ENCODE measurements around the gene ATP13A5. TPM values are rescaled to one million over a fixed set of nuclear protein-coding genes. Genes with fewer than 3 reads are reported as not detected.

ATP13A5 gene
- total and polyA plus RNA-seq, 2 experiments from 2014 or later = not detected

- Histone ChIP-seq H4K20me1 (replicated peaks; ENCODE audit: insufficient read depth) (no peaks in the 10 kb centered on the region), H3K36me3 (ENCODE audit: insufficient read depth) (no peaks in the 10 kb centered on the region), H3K79me2 (replicated peaks; ENCODE audit: insufficient read depth) (no peaks in the 10 kb centered on the region), H3F3A (replicated peaks; ENCODE audit: low read depth) (no peaks in the 10 kb centered on the region), H3K4me2 (peak overlapping the region; percentile 40), H2AFZ (peak overlapping the region; percentile 73; the same call in 1 of the 2 replicates), H3K9me2 (ENCODE audit: insufficient read depth) (no peaks in the 10 kb centered on the region), H3K27ac (ENCODE audit: low read depth) (peak overlapping the region; percentile 17; the same call in 1 of the 2 replicates), H3K27me3 (ENCODE audit: insufficient read depth) (no peaks in the 10 kb centered on the region), H3K4me3 (0 out of 2 replicates have a peak overlapping the region, but pooled peaks have one; percentile 8), H3K4me1 (ENCODE audit: insufficient read depth) (peaks cover 49% of the 10 kb centered on the region)
- no peak for TF ChIP-seq STAT1 (IDR thresholded peaks at IDR 0.05; ENCODE audit: unreplicated experiment)
- no peak for TF ChIP-seq CTCF (conservative IDR thresholded peaks at IDR 0.05; ENCODE audit: low read depth in 2 of 2)
- no peak for TF ChIP-seq NANOG (IDR thresholded peaks at IDR 0.05; ENCODE audit: borderline replicate concordance)
- no peak for TF ChIP-seq JUNB (IDR thresholded peaks at IDR 0.05; ENCODE audit: unreplicated experiment)
- TF ChIP-seq, protein P1, sequence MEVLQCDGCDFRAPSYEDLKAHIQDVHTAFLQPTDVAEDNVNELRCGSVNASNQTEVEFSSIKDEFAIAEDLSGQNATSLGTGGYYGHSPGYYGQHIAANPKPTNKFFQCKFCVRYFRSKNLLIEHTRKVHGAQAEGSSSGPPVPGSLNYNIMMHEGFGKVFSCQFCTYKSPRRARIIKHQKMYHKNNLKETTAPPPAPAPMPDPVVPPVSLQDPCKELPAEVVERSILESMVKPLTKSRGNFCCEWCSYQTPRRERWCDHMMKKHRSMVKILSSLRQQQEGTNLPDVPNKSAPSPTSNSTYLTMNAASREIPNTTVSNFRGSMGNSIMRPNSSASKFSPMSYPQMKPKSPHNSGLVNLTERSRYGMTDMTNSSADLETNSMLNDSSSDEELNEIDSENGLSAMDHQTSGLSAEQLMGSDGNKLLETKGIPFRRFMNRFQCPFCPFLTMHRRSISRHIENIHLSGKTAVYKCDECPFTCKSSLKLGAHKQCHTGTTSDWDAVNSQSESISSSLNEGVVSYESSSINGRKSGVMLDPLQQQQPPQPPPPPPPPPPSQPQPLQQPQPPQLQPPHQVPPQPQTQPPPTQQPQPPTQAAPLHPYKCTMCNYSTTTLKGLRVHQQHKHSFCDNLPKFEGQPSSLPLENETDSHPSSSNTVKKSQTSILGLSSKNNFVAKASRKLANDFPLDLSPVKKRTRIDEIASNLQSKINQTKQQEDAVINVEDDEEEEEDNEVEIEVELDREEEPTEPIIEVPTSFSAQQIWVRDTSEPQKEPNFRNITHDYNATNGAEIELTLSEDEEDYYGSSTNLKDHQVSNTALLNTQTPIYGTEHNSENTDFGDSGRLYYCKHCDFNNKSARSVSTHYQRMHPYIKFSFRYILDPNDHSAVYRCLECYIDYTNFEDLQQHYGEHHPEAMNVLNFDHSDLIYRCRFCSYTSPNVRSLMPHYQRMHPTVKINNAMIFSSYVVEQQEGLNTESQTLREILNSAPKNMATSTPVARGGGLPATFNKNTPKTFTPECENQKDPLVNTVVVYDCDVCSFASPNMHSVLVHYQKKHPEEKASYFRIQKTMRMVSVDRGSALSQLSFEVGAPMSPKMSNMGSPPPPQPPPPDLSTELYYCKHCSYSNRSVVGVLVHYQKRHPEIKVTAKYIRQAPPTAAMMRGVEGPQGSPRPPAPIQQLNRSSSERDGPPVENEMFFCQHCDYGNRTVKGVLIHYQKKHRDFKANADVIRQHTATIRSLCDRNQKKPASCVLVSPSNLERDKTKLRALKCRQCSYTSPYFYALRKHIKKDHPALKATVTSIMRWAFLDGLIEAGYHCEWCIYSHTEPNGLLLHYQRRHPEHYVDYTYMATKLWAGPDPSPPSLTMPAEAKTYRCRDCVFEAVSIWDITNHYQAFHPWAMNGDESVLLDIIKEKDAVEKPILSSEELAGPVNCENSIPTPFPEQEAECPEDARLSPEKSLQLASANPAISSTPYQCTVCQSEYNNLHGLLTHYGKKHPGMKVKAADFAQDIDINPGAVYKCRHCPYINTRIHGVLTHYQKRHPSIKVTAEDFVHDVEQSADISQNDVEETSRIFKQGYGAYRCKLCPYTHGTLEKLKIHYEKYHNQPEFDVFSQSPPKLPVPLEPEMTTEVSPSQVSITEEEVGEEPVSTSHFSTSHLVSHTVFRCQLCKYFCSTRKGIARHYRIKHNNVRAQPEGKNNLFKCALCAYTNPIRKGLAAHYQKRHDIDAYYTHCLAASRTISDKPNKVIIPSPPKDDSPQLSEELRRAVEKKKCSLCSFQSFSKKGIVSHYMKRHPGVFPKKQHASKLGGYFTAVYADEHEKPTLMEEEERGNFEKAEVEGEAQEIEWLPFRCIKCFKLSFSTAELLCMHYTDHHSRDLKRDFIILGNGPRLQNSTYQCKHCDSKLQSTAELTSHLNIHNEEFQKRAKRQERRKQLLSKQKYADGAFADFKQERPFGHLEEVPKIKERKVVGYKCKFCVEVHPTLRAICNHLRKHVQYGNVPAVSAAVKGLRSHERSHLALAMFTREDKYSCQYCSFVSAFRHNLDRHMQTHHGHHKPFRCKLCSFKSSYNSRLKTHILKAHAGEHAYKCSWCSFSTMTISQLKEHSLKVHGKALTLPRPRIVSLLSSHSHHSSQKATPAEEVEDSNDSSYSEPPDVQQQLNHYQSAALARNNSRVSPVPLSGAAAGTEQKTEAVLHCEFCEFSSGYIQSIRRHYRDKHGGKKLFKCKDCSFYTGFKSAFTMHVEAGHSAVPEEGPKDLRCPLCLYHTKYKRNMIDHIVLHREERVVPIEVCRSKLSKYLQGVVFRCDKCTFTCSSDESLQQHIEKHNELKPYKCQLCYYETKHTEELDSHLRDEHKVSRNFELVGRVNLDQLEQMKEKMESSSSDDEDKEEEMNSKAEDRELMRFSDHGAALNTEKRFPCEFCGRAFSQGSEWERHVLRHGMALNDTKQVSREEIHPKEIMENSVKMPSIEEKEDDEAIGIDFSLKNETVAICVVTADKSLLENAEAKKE (CRISPR knock-in tag; IDR thresholded peaks at IDR 0.05) = no peak
- no peak for TF ChIP-seq ZNF114 (CRISPR knock-in tag; IDR thresholded peaks at IDR 0.05)
- TF ChIP-seq, protein P2, sequence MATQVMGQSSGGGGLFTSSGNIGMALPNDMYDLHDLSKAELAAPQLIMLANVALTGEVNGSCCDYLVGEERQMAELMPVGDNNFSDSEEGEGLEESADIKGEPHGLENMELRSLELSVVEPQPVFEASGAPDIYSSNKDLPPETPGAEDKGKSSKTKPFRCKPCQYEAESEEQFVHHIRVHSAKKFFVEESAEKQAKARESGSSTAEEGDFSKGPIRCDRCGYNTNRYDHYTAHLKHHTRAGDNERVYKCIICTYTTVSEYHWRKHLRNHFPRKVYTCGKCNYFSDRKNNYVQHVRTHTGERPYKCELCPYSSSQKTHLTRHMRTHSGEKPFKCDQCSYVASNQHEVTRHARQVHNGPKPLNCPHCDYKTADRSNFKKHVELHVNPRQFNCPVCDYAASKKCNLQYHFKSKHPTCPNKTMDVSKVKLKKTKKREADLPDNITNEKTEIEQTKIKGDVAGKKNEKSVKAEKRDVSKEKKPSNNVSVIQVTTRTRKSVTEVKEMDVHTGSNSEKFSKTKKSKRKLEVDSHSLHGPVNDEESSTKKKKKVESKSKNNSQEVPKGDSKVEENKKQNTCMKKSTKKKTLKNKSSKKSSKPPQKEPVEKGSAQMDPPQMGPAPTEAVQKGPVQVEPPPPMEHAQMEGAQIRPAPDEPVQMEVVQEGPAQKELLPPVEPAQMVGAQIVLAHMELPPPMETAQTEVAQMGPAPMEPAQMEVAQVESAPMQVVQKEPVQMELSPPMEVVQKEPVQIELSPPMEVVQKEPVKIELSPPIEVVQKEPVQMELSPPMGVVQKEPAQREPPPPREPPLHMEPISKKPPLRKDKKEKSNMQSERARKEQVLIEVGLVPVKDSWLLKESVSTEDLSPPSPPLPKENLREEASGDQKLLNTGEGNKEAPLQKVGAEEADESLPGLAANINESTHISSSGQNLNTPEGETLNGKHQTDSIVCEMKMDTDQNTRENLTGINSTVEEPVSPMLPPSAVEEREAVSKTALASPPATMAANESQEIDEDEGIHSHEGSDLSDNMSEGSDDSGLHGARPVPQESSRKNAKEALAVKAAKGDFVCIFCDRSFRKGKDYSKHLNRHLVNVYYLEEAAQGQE (IDR thresholded peaks at IDR 0.05; ENCODE audit: unreplicated experiment) = no peak
- no peak for TF ChIP-seq ZNF331 (CRISPR knock-in tag; IDR thresholded peaks at IDR 0.05; ENCODE audit: low read depth)
- TF ChIP-seq CREB1 (CRISPR knock-in tag; IDR thresholded peaks at IDR 0.05; ENCODE audit: low read depth) = no peak
- no peak for TF ChIP-seq EZH2 (IDR thresholded peaks at IDR 0.05; ENCODE audit: low read depth, unreplicated experiment)
- Mint-ChIP-seq H3K27me3 (ENCODE audit: insufficient read depth, low read depth, poor library complexity) (peaks cover under 1% of the 10 kb centered on the region), H3K27ac (no peak overlapping the region), H3K9me3 (no peaks in the 10 kb centered on the region), H3K4me1 (peaks cover 58% of the 10 kb centered on the region), H3K36me3 (ENCODE audit: low read depth) (no peaks in the 10 kb centered on the region), H3K4me3 (no peak overlapping the region)
- DNase-seq (ENCODE audit: low spot score) = peak; percentile 49
- ATAC-seq = peak; percentile 55
Measured at GRCh38 chr3:193346259-193346658, 32.3 kb downstream of the ATP13A5 start.
